Fibroblast of lung (primary cell): ENCODE results near the gene ASB6. TPM values are rescaled to one million over a fixed set of nuclear protein-coding genes. Genes with fewer than 3 reads are reported as not detected.

ENCODE experiments used
- DNase-seq, 2 donors: peaks; one replicate each; pipeline versions ENCODE4 v3.0.0 to v3.0.0-alpha.2; 2010; ENCODE audit warnings: low read depth in 2 of 2
- H2AFZ ChIP-seq: 2 replicates; pipeline ENCODE4 v1.5.1; 2012; ENCODE audit warnings: low read length, control low read depth, inconsistent platforms
- H3K27ac ChIP-seq: 2 replicates; pipeline ENCODE4 v1.5.1; 2011; ENCODE audit warnings: low read length, control low read depth; ENCODE audit not compliant: insufficient read depth
- H3K27me3 ChIP-seq: 2 replicates; pipeline ENCODE4 v1.5.1; 2011; ENCODE audit warnings: mild to moderate bottlenecking, low read length; ENCODE audit not compliant: control insufficient read depth, insufficient read depth
- H3K36me3 ChIP-seq: 2 replicates; pipeline ENCODE4 v1.5.1; 2011; ENCODE audit warnings: low read length; ENCODE audit not compliant: control insufficient read depth, insufficient read depth
- H3K4me1 ChIP-seq: 2 replicates; pipeline ENCODE4 v1.5.1; 2011; ENCODE audit warnings: low read length; ENCODE audit not compliant: control insufficient read depth, insufficient read depth; ENCODE audit errors: extremely low read depth
- H3K4me2 ChIP-seq: 2 replicates; pipeline ENCODE4 v1.5.1; 2011; ENCODE audit warnings: low read length, control low read depth; ENCODE audit not compliant: insufficient read depth; ENCODE audit errors: extremely low read depth
- H3K4me3 ChIP-seq, 4 experiments: fragments of 200-600 bp in 1 of 4; sonication (generic) in 1 of 4; replicated peaks in 1 of 4; 2 replicates each; pipeline ENCODE4 v1.5.1; 2011 to 2016; ENCODE audit warnings: low read length in 4 of 4, low read depth in 3 of 4, mild to moderate bottlenecking in 3 of 4, control low read depth in 2 of 4, inconsistent platforms in 1 of 4, mixed read lengths in 1 of 4; ENCODE audit not compliant: insufficient read depth in 1 of 4; ENCODE audit errors: control extremely low read depth in 1 of 4
- H3K79me2 ChIP-seq: 2 replicates; pipeline ENCODE4 v1.5.1; 2012; ENCODE audit warnings: mild to moderate bottlenecking, low read length, inconsistent platforms; ENCODE audit not compliant: control insufficient read depth, insufficient read depth
- H3K9ac ChIP-seq: 2 replicates; pipeline ENCODE4 v1.5.1; 2011; ENCODE audit warnings: mild to moderate bottlenecking, low read length, control low read depth; ENCODE audit not compliant: insufficient read depth
- H3K9me3 ChIP-seq: 2 replicates; pipeline ENCODE4 v1.5.1; 2012; ENCODE audit warnings: low read depth, low read length; ENCODE audit not compliant: control insufficient read depth, insufficient read depth
- H4K20me1 ChIP-seq: 2 replicates; pipeline ENCODE4 v1.5.1; 2011; ENCODE audit warnings: low read length; ENCODE audit not compliant: control insufficient read depth, insufficient read depth; ENCODE audit errors: extremely low read depth
- EZH2 ChIP-seq: IDR thresholded peaks from 2 replicates; pipeline ENCODE4 v1.5.1; 2012; ENCODE audit warnings: low read length, control low read depth, mild to moderate bottlenecking; ENCODE audit errors: missing control alignments
- polyA plus RNA-seq, 2 donors: library from polyadenylated mRNA; depleted of rRNA in 1 of 2; stranded (reverse) in 1 of 2; unstranded in 1 of 2; fragments of >200 nt; gene quantifications; 2 replicates each; pipeline ENCODE4 v1.2.1, GENCODE V29; 2011 to 2012; ENCODE audit warnings: missing spikeins in 1 of 2
- total RNA-seq: library from RNA; depleted of rRNA; stranded (reverse); fragments of >200 nt; gene quantifications from 2 replicates; pipeline ENCODE4 v1.2.1, GENCODE V29; 2014
- TF ChIP-seq, protein P1 (sequence below), 2 donors: IDR thresholded peaks in 1 of 2; conservative IDR thresholded peaks in 1 of 2; 1 replicate in 1 of 2; 2 replicates in 1 of 2; pipeline ENCODE4 v1.5.1; 2011 to 2012; ENCODE audit warnings: low read length in 2 of 2, control low read depth in 1 of 2, inconsistent platforms in 1 of 2, low read depth in 1 of 2, mild to moderate bottlenecking in 1 of 2

The ASB6 gene
- total and polyA plus RNA-seq, 2 donors (not counting 1 experiment from before 2014, with no cell fraction given): 14.4 to 15.4 TPM

GRCh38 chr9:129617167-129617566 is 24.8 kb downstream of the ASB6 start:
- no peaks in the 10 kb centered on the region for H3K79me2 ChIP-seq
- no peaks in the 10 kb centered on the region for H4K20me1 ChIP-seq
- peaks cover 15% of the 10 kb centered on the region for H3K4me1 ChIP-seq
- H3K27ac ChIP-seq: no peak overlapping the region
- no peak overlapping the region for H3K9ac ChIP-seq
- H2AFZ ChIP-seq: no peak overlapping the region
- H3K27me3 ChIP-seq: no peaks in the 10 kb centered on the region
- no peaks in the 10 kb centered on the region for H3K36me3 ChIP-seq
- TF ChIP-seq, protein P1, sequence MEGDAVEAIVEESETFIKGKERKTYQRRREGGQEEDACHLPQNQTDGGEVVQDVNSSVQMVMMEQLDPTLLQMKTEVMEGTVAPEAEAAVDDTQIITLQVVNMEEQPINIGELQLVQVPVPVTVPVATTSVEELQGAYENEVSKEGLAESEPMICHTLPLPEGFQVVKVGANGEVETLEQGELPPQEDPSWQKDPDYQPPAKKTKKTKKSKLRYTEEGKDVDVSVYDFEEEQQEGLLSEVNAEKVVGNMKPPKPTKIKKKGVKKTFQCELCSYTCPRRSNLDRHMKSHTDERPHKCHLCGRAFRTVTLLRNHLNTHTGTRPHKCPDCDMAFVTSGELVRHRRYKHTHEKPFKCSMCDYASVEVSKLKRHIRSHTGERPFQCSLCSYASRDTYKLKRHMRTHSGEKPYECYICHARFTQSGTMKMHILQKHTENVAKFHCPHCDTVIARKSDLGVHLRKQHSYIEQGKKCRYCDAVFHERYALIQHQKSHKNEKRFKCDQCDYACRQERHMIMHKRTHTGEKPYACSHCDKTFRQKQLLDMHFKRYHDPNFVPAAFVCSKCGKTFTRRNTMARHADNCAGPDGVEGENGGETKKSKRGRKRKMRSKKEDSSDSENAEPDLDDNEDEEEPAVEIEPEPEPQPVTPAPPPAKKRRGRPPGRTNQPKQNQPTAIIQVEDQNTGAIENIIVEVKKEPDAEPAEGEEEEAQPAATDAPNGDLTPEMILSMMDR (conservative IDR thresholded peaks at IDR 0.05 in 1 of 2, IDR thresholded peaks at IDR 0.05 in 1 of 2; ENCODE audit: low read depth in 1 of 2, low read length in 2 of 2): peak; percentile 71 to 73
- no peak for TF ChIP-seq EZH2
- no peak overlapping the region for H3K4me2 ChIP-seq
- DNase-seq: peak; percentile 61 to 82
- no peaks in the 10 kb centered on the region for H3K9me3 ChIP-seq
- no peak overlapping the region for H3K4me3 ChIP-seq

DNA sequence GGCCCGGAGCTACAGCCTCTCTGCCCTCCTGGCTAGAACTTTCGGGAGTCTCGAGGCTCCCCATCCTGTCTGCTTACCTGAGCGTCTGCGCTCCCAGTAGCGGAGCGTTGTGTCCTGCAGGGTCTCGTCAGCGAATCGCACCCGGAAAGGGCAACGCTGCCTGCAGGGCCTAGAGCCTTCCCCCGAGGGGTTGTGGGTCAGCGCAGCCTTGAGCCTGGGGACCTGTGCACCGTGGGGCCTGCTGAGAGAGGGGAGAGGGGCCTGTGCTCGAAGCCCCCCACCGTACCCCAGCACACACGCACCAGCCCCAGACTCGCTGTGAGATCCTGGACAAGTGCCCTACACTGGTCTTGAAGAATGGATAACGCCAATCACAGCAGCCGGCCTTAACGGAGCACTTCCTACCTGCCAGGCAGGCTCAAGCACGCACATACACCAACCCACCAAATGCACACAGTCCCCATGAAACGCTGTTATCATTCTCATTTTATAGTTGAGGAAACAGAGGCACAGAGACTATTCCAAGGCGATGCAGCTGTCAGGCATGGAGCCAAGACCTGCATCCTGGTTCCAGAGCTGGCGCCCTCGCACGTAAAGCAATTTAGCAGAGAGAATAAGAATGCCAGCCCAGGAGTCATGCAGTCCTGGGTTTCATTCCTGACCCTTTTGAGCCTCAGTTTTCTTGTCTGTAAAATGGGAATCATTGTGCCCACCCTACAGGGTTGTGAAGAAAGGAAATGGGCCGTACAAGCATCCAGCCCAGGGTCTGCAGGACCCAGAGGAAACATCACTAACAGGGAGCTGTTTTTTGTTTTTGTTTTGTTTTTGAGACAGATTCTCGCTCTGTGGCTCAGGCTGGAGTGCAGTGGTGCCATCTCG is 26.3 kb downstream of the ASB6 start:
- DNase-seq: no peak
- Histone ChIP-seq H3K9ac (no peak overlapping the region), H2AFZ (no peak overlapping the region), H3K79me2 (no peaks in the 10 kb centered on the region), H3K36me3 (no peaks in the 10 kb centered on the region), H3K27me3 (no peaks in the 10 kb centered on the region), H3K4me3 (no peak overlapping the region), H3K4me2 (no peak overlapping the region), H4K20me1 (no peaks in the 10 kb centered on the region), H3K4me1 (peaks cover 15% of the 10 kb centered on the region), H3K9me3 (no peaks in the 10 kb centered on the region), H3K27ac (no peak overlapping the region)
- TF ChIP-seq, protein P1 (conservative IDR thresholded peaks at IDR 0.05 in 1 of 2, IDR thresholded peaks at IDR 0.05 in 1 of 2; ENCODE audit: low read depth in 1 of 2, low read length in 2 of 2): no peak
- no peak for TF ChIP-seq EZH2

DNA sequence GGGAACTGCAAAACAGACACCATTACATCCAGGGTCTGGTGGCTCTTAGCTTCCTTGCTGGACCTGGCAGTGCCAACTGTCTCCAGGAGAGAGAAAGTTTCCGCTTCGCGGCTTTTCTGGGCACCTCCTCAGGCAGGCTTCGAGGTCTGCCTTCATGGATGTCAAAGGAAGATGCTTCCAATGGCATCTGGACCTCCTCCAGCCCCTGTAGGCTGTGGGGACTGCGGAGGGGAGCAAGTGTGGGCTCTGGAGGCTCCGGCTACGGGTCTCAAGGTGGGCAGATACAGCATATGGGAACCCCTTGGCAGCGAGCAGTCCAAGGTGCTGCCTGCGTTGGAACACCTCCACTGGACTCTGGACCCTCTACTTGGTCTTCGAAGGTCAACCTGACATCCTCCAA is 27.0 kb downstream of the ASB6 start:
- H3K4me1 ChIP-seq: peaks cover 15% of the 10 kb centered on the region
- H3K9ac ChIP-seq: no peak overlapping the region
- DNase-seq: no peak
- no peak overlapping the region for H3K4me3 ChIP-seq
- H3K9me3 ChIP-seq: no peaks in the 10 kb centered on the region
- no peak overlapping the region for H3K4me2 ChIP-seq
- H2AFZ ChIP-seq: no peak overlapping the region
- no peaks in the 10 kb centered on the region for H3K36me3 ChIP-seq
- H3K27ac ChIP-seq: no peak overlapping the region
- no peaks in the 10 kb centered on the region for H3K79me2 ChIP-seq
- H4K20me1 ChIP-seq: no peaks in the 10 kb centered on the region
- H3K27me3 ChIP-seq: no peaks in the 10 kb centered on the region
- TF ChIP-seq, protein P1 (conservative IDR thresholded peaks at IDR 0.05 in 1 of 2, IDR thresholded peaks at IDR 0.05 in 1 of 2; ENCODE audit: low read depth in 1 of 2, low read length in 2 of 2): no peak
- TF ChIP-seq EZH2: no peak
